NCI-H187 treated with DMSO at 0.1 percent for 48 hours (cell line): ENCODE results near the gene CEP89.
"Not testable (repeated sequence)": the region's sequence is repeated elsewhere in the genome, so short reads cannot be mapped to it uniquely, and the experiment has no call there.

Experiments
- DNase-seq: peaks from one replicate; lab custom pipeline; 2025; lab: John Stamatoyannopoulos, UW

CEP89 gene

DNA sequence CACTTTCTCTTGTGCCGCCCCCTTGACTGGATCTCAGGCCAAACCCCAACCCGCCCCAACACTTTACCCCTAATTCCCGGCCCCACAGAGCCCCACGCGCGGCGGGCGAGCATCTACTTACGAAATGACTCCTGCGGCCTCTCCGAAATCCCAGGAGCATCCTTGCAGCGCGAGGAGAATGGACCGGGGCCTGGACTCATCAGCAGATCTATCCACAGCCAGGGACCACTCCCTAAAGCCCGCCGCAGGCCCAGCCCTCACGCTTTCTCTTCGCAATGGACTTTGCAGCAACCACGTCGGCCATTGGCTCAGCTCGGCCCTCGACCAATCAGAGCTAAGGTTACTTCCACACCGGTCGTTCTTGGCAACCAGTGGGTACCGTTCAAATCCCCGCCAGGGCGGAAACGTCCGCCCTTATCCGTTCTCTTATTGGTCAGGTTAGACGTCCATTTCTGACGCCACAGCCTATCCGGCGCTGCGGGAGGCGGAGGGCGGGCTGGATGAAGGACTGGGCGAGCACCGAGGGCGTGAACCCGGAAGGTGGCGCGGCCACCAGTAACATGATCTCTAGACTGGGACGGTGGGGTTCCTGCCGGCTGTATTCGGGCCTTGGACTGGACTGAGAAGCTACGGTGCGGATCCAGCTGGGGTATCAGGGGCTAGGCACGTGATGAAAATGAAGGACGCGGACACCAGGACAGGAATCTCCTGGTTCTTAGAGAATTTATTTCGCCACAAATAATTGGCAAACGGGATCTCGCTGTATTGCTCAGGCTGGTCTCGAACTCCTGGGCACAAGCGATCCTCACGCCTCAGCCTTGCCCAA lies at the start of gene CEP89, which contains the start of gene FAAP24:
CEP89 (minus strand) TSS at position 244 of the 826 bp plus-strand sequence; CDS start at position 160, 84 bp downstream.
FAAP24 (plus strand) TSS at position 528 of the 826 bp plus-strand sequence. CDS start 955 bp downstream, outside the sequence.
- peak; percentile 97 for DNase-seq

DNA sequence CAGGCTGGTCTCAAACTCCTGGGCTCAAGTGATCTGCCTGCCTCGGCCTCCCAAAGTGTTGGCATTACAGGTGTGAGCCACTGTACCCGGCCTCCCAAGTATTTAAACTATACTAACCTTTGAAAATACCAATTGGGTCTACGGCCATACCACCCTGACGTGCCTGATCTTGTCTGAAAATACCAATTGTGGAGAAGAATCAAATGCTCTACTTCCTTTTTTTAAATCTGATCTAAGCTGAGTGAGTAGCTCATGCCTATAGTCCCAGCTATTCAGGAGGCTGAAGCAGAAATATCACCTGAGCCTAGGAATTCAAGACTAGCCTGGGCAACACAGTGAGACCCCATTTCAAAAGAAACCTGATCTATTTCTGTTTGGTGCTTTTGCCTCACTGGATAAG lies 39.1 kb upstream of the CEP89 start:
- not testable (repeated sequence) for DNase-seq

DNA sequence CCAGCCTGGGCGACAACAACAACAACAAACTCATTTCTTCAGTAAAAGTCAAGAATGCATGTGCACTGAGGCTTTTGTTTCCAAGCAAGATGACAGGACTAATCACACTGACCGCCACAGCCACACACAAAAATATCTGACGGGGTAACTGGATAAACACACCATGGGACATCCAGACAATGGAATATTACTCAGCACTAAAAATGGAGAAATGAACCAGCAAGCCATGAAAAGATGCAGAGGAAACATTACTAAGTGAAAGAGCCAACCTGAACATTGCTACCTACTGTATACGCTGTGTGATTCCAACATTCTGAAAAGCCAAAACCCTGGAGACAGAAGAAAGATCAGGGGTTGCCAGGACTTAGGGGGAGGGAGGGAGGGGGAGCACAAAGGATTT lies 37.0 kb upstream of the CEP89 start:
- DNase-seq = no peak

DNA sequence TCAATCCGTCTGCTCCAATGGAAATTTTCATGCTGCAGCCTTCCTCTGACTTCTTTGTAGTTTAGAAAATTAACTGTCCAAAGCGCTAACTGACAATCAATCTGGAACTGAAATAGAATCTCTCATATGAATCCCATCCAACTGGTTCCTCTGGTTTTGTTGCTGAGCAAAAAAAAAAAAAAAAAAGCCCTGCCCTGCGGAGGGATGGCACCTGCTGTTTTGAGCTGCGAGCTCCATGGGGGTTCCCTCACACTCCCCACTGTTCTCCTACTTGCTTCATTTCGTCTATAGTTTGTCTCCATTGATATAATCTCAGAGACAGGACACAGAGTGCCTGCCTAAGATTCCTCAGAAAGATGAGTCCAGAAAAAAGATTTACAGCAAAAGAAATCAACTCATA lies 33.7 kb upstream of the CEP89 start:
- no peak for DNase-seq

DNA sequence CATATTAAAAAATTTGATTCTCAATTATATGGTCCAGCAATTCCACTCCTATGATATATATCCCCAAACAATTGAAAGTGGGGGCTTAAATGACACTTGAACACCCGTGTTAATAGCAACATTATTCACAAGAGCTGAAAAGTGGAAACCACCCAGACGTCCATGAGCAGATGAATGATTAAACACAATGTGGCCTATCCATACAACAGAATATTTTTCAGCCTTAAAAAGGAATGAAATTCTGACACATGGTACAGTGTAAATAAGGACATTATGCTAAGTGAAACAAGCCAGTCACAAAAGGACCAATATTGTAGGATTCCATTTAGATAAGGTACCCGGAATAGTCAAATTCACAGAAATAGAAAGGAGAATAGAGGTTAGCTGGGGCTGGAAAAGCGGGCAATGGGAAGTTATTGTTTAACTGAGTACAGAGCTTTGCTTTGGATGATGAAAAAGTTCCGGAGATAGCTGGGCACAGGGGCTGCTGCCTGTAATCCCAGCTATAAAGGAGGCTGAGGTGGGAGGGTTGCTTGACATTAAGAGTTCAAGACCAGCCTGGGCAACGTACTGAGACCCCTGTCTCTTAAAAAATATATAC lies 31.8 kb upstream of the CEP89 start:
- not testable (repeated sequence) for DNase-seq

DNA sequence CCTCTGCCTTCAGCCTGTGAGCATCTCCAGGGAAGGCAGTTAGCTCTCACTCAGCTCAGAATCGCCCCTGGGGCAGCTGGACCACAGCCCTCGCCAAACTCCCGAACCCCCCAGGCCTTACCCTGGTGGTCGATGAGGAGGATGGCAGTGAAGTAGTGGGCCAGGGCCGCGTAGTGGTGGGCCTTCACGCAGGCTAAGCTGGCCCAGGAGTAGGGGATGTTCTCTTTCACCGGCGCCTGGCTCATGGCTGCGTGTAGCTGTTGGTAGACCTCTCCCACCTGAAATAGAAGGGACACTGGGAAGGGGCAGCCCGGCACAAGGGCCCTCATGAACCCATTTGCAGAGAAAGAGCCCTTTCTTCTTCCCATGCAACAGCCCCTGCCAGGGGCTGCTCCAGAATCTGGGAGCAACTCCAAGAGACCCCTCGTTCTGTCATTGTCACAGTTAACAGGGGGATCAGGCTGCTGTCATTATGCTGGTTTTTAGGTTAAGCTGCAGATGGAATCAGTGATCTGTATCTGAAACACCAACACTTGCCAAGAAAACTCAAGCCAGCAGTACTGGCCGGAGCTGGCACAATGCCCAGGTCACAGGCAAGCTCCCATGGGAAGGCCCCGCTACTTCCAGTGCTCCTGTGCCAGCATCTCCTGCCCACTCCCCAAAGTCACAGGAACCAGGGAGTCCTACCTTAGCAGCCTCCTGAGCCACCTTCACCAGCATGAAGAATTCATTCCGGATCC lies 30.5 kb upstream of the CEP89 start:
- DNase-seq = not testable (repeated sequence)

DNA sequence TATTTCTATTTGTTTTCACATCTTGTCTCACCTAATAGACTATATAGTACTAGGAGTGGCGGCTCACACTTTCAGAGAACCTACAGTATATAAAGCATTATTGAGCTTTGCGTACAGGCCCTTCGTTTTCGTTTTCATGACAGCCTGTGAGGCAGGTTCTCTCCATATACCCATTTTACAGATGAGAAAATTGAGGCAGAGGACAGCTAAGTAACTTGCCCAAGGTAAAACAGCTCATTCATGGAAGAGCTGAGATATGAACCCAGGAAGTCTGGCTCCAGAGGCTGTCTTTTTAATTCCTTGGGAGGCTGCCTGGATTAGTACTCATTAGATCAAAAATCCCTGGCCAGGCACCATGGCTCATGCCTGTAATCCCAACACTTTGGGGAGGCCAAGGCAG lies 29.2 kb upstream of the CEP89 start:
- no peak for DNase-seq

DNA sequence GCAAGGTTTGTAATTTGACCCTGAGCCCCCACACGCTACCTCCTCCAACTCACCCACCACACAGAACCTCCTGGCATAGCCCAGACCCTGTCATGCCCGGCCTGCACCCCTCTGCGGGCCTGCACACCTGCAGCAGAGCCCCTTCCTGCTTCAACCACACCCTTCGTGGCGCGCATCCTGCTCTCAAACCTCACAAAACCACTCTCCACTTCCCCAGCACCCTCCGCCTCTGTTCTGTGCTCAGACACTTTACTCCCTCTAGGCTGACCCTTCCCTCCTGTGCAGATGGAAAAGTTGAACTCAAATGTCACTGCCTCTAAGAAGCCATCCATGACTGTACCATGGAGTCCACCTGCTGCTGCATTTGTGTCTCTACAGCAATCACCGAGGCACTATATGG lies 28.8 kb upstream of the CEP89 start:
- DNase-seq = no peak

DNA sequence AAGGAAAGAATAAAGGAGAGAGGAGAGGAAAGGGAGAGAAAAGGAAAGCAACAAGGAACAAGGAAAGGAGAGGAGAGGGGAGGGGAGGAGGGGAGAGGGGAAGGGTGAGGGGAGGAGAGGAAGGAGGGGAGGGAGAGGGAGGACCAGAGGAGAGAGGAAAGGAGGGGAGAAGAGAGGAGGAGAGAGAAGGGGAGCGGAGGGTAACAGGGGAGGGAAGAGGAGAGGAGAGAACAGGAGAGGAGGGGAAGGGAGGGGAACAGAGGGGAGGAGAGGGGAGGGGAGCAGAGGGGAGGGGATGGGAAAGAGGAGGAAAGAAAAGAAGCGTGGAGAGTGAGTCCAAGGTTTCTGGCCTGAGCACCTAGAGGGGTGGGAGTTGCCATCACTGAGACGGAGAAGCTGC lies 27.0 kb upstream of the CEP89 start:
- DNase-seq = no peak

DNA sequence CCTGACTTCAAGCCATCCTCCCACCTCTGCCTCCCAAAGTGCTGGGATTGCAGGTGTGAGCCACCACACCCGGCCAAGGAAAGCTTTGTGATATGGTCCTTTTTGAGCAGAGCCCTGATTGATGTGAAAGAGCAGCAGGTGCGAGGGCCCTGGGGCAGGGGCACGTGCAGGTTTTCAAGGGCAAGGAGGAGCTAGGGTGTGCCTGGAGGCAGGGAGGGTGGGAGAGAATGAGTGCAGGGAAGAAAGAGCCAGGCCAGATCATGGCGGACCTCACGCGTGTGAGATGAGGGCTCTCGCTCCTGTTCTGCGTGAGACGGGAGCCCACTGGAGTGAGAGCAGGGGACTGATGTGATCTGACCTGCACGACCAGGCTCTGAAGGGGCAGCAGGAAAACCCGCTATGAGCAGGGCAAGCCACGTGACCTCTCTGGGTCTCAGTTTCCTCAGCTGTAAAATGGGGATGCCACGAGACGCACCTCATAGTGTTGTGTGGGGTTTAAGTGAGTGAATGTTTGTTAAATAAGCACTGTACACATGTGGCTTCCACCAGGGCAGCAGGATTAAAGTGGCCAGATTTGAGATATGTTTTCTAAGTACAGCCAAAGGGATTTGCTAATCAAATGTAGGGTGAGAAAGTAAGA lies 26.1 kb upstream of the CEP89 start:
- DNase-seq = no peak

DNA sequence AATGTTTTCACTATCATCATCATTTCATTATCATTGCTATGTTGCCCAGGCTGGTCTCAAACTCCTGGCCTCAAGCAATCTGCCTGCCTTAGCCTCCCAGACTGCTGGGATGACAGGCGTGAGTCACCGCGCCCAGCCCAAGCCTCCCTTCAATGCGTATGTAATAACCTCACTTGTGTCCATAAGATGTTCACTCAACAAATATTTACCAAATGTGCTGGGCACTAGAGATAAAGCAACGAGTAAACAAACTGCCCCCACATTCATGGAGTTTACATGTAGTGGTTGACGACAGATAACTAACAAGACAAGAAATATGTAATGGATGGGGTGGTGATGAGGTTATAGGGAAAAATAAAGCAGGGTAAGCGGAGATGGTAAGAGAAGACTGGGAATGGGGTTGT lies 25.3 kb upstream of the CEP89 start:
- not testable (repeated sequence) for DNase-seq

DNA sequence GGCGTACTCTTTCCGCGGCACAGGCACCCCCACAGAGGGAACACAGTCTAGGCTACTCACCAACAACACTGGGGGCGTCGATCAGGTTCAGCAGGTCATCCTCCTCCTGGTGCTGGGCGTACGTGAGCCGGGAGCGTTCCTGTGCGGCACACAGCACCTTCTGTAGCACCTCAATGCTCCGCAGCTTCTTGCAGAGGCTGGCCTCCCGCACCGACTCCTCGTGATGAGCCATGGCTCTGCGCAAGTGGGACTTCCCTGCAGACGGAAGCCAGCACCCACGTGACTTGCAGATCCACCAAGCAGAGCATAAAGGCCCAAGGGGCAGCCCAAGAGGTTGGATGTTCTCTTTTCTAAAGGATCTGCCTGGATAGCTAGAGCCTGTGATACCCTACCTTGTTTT lies 24.2 kb upstream of the CEP89 start:
- DNase-seq = not testable (repeated sequence)

DNA sequence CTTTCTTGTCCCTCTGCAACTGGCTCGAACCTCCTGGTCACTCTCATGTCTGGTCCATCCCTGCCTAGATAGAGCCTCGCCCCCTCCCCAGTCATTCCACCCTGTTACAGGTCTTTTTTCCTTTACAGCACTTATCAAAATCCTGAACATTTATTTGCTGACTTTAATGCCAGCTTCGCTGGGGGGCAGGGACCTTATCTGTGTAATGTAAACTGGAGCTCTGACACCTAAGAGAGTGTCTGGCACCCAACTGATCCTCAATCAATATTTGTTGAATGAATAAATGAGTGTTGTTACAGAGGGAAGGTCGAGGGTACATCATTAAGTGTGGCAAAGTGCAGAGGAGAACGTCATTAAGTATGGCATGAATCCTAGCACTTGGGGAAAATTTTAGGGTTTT lies 17.0 kb upstream of the CEP89 start:
- no peak for DNase-seq

DNA sequence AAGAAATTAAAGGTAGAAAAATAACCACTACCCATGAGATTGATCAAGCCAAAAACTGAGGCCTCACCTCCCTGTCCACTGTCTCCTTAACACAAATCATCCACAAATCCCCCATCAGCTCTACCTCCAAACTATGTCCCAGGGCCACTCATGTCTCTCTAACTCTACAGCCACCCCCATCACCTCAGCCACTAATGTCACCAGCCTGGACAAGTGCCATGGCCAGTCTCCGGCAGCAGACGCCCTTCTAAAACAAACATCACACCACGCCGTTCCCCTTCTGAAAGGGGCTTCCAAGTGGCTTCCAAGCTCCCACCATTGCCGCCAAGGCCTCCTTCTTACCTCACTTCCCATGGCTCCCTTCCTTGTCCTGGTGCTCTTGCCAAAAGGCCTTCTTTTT lies 16.5 kb upstream of the CEP89 start:
- DNase-seq = not testable (repeated sequence)

DNA sequence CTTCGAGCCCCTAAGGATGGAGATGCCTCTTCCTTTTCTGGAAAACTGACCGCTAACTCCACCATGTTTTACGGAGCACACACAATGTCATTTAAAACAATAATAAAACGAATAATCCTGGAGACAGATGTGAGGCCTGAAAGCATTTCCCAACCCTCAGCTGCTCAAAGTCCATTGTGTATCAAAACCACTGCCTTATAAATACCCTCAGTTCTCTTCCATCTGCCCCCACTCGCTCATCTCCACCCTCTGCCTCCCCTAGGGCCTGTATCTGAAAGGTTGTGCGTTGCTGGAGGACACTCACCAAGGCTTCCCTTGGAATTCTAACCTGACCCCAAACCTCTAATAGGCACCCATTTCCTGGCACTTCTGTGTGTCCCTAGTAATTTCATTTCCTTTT lies 10.7 kb upstream of the CEP89 start:
- not testable (repeated sequence) for DNase-seq

DNA sequence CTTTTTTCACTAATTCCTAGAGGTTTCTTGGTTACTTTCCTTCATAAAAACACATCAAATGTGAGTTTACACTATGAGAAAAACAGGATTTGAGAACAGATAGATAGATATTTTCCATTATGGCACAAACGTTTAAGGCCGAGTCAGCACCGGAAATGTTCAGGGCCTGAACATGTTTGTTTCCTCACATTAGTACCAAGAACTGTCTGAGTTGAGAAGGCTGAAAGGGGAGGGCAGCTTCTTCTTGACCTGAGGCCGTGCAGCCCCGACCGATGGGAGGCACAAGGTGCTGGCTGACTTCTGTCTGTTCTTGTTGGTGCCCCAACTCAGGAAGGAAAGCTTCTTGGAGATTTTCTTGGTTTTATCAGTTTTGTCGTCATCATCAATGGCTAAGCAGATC lies 8.0 kb upstream of the CEP89 start:
- DNase-seq = not testable (repeated sequence)

DNA sequence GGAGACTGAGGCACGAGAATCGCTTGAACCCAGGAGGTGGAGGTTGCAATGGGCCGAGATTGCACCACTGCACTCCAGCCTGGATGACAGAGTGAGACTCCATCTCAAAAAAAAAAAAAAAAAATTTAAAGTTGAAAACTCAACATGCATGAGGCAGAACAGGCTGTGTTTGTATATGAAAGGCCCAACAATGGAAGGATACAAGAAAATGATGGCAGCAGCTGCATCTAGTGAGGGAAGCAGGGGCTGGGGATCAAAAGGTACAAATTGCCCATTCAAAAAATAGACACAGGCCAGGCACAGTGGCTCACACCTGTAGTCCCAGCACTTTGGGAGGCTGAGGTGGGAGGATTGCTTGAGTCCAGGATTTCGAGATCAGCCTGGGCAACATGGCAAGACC lies 6.1 kb upstream of the CEP89 start:
- DNase-seq = not testable (repeated sequence)

DNA sequence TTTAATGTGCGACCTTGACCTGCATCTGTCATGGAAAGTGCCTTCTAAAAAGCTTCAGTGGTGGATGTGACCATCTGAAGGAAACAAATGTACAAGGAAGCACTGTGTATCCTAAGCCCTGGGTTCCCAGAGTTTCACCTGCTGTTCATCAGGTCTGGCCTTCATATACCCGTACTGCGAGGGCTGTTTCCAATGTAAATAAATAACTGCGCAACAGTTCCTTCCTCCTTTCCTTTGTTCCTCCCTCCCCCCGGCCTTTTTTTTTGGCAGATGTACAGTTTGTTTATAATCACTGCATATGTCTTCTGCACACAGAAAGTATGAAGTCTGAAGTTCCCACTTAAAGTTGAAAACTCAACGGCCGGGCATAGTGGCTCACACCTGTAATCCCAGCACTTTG lies 5.5 kb upstream of the CEP89 start:
- DNase-seq = no peak

DNA sequence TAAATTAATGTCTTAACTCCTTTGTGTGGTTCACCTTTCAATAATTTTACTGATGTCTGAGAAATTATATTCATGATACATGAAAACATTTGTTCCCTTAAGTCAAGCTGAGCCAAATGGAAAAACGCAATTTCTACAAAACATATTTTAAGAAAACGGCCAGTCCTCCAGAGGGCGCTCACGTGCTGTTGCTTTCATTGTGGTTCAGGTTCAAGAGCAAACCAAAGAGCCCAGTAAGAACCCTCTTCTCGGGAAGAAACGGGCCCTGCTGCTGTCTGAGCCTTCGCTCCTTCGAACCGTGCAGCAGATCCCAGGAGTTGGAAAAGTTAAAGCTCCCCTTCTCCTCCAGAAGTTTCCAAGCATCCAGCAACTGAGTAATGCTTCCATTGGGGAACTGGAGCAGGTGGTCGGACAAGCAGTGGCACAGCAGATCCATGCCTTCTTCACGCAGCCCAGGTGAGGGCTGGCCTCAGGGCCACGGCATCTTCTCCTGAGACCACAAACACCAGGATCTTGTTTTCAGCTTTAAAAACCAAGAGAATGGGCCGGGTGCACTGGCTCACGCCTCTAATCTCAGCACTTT lies 4.6 kb upstream of the CEP89 start:
- DNase-seq = peak; percentile 29

DNA sequence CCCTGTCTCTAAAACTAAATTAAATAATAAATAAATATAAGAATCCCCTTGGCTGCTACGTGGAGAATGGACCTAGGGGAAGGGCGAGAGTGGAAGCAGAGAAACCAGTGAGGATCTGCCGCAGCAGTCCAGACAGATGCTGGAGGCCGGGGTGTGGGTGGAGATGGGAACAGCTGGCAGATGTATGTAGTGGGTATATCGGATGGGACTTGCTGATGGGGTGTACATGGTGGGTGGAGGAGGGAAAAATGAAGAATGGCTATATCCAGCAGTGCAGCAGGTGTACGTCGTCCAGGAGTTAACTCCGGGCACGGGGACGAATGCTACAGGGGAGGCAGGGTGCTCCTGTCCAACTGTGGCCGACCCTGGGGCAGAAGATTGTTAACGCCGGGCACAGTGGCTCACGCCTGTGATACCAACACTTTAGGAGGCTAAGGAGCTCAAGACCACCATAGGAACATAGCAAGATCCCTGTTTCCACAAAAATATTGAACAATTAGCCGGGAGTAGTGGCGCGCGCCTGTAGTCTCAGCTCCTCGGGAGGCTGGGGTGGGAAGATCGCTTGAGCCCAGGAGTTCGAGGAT lies 654 bp downstream of the CEP89 start:
- no peak for DNase-seq

DNA sequence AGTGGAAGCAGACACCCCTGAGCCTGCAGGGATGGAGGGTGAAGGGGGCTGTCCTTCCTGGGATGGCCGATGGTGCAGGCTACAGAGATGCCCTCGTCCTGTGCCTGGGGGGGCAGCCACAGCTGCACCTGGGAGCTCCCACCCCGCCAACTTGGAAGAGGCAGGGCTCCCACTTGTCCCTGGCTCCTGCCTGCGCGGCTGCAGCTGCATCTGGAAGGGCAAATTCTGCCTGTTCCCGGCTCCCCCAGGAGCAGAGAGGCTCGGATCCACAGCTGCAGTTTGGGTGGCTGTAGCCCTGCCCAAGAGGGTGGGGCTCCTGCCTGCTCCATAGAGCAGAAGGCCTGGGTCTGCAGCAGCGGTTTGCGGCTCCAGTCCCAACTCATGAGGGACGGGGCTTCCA lies 2.2 kb downstream of the CEP89 start:
- DNase-seq = no peak

DNA sequence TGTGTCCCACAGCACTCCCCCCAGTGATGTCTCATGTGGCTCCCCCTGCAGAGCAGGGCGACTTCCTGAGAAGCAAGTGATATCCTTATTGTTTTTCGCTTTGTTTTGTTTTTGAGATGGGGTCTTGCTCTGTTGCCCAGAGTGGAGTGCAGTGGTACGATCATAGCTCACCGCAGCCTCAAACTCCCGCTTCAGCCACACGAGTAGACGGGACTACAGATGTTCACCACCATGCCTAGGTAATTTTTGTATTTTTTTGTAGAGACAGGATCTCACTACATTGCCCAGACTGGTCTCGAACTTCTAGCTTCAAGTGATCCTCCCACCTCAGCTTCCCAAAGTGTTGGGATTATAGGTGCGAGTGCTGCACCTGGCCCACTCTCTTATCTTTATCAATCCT lies 5.0 kb downstream of the CEP89 start:
- no peak for DNase-seq
